ENCODE results near the gene GPR22.

GPR22 gene

DNA sequence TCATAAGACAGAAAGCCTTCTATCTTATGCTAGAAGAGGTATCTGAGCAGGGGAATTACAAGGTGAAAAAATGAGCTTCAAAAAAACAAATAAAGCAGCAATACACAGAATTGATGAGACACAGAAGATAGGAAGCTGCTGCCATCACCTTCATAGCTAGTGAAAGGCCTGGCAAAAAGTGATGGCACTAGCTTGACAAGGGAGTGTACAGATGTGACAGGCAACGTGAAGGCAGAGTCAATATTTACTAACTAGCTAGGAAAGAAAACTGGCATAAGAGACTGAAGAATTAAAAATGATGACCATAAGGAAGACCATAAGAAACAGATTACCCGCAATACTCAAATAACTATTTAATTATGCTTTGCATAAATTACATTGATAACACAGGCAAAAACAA lies 9.4 kb downstream of the GPR22 start:
- DNase-seq = no peak

DNA sequence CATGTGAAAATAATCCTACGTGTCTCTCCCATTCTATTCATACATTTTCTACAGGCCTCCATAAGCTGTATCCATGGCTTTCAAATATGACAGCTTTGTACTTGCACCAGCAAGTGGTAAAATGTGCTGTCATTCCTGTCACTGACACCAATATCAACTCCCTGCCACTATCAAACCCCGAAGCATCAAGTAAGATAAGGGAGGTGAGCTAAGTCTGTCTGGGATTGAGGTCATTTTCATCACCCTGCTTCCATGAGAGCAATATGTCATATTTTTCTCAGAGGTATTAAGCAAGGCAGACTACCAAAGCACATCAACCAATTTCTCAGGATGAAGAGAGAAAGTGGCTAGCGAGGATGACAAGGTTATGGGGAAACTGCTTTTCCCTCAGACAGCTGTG lies 11.1 kb downstream of the GPR22 start:
- no peak for DNase-seq

DNA sequence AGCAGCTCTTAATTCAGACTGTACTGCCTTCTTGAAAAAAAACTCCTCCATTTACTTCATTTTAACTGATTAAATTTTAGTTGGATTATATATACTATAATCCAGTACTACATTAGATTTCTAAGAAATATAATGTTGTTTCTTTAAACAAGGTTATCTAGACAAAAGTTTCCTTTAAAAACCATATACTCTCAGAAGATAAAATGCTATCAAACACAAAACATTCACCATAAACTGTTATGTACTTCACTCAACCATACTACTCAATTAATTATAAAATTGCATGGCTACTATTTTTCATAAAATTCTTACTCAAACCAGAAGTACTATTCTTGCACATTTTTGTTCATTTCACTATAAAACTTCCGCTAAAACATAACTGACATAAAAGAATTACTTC lies 12.7 kb downstream of the GPR22 start:
- no peak for DNase-seq

DNA sequence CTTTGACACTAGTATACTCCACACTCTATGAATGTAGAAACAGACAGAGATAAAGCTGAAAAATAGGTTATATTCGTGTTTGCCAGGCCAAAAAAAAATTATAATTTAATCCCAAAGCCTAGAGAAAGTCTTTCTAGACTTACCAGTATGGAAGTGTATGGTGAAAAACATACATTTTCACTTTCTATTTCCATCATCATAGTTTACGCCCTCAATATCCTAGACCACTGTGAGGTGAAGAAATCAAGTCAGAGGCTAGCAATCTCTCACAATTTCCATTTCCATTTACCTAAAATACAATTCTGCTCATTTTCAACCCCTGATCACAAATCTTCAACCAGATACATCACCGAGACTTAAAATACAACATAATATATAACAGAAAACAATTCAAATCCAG lies 16.2 kb downstream of the GPR22 start:
- no peak for DNase-seq

DNA sequence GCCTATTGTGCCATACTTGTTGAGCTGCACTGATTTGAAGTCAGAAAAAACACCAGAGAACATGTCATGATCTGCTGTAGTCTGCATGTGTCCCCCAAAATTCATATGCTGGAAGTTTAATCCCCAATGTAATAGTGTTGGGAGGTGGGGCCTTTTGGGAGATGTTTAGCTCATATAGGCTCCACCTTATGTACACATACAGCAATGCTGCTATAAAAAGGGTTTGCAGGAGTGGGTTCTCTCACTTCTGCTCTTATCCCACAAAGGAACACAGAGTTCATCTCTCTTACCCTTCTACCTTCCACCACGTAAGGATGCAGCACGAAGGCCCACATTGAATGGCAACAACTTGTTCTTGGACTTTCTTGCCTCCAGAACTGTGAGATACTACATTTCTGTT lies 23.0 kb downstream of the GPR22 start:
- DNase-seq = no peak

DNA sequence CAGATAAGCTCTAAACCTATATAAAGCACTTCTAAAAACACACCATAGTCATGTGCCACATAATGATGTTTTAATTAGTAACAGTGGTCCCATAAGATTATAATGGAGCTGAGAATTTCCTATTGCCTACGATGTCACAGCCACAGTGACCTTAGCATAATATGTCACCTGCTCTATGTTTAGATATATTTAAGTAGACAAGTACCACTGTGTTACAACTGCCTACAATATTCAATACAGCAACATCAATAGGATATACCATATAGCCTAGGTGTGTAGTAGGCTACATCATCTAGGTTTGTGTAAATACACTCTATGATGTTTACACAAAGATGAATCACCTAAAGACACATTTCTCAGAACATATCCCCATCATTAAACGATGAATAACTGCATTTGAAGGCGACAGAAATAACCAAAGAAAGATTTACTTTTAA lies 24.5 kb downstream of the GPR22 start:
- no peak for DNase-seq

DNA sequence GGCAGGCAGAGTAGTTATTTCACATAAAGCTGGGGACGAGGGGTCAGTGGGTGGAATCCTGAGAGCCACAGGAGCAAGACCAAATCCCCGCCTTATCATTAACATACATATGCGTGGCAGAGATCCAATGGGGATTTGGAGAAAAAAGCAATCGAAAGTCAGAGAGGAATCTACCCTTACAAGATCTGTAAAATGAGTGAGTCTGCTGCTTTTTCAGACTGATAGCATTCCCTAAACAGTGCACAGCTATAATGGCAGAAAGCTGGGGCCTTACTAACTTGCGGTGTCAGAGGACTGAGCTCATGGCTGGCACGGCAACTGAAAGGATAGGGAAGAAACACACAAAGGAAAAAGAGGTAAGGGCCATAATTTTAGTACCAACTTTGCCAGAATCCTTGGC lies 25.0 kb downstream of the GPR22 start:
- DNase-seq = no peak

DNA sequence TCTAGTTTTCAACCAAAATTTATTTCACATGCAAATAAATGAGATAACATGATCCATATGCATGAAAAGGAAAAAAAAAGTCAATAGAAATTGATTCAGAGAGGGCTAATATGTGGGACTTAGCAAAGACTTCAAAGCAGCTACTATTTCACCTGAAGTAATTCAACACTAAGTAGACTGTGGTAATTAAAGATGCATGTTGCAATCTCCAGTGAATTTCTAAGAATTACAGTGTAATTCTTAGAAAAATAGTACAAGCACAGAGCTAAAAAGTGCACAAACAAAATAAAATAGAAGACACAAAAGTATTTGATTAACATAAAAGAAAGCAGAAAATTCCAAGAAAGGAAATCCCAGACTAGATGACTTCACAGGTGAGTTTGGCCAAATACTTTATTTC lies 25.7 kb downstream of the GPR22 start:
- DNase-seq = no peak

DNA sequence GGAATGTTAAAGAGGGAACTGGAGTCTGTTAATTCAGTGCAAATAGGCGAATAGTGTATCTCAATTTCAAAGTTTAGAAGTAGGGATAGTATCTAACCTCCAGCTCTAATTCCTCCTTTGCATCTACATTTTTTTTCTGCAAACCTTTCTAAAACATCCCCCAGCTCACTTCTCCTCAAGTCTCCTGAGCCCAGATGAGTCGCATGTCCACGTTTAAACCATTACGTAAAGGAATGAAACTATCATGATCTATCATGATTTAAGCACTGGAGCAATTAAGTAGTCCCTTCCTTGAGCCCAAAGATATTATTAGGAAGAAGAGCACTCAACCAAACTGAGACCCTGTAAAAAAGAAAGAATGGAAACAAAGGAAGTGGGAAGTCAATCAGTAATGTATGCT lies 29.9 kb downstream of the GPR22 start:
- no peak for DNase-seq

DNA sequence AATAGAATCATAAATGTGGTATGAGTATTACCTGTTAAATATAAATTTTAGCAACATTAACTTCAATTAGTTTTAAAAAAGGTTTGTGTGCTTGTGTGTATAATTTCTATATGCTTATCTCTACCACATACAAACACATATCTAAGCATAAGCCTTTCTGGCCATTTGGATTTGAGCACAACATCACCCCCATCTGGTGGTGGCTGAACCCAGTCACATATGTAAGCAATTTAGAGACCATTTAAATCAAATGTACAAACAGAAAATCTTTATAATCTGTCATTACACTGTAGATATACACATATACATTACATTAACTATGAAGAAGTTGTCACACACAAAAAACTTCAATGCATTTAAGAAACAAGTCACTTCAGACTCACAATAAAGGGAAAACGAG lies 31.7 kb downstream of the GPR22 start:
- no peak for DNase-seq

DNA sequence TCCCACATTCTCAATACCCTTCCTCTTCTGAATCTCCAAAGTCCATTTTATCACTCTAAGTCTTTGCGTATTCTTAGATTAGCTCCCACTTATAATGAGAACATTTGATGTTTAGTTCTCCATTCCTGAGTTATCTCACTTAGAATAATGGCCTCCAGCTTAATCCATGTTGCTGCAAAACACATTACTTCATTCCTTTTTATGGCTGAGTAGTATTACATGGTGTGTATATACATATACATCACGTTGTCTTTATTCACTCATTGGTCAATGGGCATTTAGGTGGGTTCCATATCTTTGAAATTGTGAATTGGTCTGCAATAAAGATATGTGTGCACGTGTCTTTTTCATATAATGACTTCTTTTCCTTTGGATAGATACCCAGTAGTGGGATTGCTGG lies 32.3 kb downstream of the GPR22 start:
- DNase-seq = no peak

DNA sequence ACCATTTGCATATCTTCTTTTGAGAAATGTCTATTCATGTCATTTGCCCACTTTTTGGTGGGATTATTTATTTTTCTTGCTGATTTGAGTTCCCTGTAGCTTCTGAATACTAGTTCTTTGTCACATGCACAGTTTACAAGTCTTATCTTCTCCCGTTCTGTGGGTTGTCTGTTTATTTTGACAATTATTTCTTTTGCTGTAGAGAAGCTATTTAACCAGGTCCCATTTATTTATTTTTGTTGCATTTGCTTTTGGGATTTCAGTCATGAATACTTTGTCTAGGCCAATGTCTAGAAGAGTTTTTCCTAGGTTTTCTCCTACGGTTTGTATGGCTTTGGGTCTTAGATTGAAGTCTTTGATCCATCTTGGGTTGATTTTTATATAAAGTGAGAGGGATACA lies 32.9 kb downstream of the GPR22 start:
- DNase-seq = no peak

DNA sequence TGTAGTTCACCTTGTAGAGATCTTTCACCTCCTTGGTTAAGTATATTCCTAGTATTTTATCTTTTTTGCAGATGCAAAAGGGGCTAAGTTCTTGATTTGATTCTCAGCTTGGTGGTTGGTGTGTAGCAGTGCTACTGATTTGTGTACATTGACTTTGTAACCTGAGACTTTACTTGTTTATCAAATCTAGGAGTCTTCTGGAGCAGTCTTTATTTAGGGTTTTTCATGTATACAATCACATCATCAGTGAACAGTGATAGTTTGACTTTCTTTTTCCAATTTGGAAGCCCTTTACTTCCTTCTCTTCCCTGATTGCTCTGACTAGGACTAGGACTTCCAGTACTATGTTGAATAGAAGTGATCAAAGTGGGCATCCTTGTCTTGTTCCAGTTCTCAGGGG lies 33.8 kb downstream of the GPR22 start:
- no peak for DNase-seq

DNA sequence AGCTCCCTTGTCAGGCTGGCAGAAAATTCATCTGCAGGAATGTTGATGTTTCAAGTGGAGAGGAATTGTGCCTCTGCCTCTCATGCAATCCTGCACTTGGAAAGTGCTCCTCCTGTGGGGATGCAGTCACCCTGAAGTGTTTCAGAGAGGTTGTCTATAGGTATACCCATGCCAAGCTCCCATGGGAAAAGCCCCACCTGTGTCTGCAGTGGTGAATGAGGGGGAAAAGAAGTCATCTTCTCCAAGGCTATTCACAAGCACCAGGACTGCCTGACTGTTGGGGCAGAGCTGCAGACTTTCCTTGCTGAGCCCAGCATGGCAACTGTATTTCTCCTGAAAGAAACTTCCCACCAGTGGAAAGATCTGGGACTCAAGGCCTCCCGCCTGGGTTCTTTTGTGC lies 35.5 kb downstream of the GPR22 start:
- no peak for DNase-seq

DNA sequence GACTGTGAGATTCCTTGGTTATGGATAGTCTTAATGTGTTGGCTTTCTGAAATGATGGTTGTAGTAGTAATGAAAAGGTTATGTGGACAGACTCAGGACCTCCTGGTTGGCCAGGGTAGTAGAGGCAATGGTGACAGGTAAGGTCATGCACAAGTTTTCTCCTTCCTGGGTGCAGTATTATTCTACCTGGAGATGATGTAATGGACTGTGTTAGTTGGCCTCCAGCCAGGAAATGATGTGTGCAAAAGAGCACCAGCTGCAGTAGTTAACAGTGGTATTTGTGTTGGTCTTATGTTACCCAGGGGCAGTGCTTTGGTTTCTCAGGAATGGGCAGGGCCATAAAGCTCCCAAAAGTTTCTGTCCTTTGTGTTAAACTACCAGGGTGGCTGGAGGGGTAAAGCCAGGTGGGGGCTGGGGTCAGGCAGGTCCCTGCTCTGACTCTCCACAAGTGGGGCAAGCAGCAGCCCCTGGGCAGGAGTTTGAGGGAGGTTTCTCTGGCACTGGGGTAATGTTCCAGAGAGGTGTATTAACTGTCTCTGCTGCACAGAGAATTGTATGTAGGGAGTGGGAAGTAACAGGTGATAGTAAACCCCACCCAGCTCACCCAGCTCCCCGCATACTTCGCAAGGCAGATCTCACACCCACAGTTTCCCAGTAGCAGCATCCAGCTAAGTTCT lies 36.3 kb downstream of the GPR22 start:
- DNase-seq = no peak

DNA sequence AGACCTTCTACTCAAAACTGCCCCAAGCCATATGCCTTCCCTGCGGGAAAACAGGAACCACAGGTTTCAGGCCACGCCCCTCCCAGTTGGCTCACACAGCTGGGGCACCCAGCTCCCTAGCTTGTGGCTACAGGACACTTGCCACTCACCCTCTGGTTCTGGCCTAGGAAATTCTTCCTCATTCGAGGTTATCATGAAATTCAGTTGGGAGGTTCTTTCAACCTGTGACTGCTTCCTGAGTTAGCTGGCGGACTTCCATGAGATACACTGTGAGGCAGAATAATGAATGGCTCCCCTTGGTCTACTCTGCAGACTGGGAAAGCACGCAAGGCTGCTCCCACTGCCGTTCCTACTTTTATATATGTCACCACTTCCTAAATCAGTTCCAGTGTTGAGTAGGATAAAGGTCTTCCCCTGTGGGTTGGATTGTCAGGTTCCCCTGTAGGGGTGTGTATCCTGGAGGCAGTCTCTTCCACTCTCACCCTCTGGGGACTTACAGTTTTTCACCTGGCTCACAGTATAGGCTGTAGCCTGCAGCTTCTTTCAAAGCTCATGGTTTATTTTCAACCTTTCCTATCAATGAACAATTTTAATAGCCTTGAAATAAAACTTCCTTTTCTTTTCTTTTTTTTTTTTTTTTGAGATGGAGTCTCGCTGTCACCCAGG lies 37.0 kb downstream of the GPR22 start:
- DNase-seq = no peak

Data from activated naive CD4-positive, alpha-beta T cell treated with anti-CD3 and anti-CD28 coated beads, Interleukin-2, amount 50 U/mL, for 16 hours (primary cell).